Heart left ventricle (tissue), 13 donors: ENCODE data around the gene PDXK.

Experiments
- CTCF ChIP-seq, 12 donors: fragments of 200-600 bp; sonication (generic) in 4 of 12; IDR thresholded peaks; one replicate each; pipeline versions ENCODE4 v1.5.0 to v1.8.0; 2018 to 2022; ENCODE audit warnings: antibody characterized with exemption in 12 of 12, mild to moderate bottlenecking in 5 of 12
- POLR2A ChIP-seq, 2 donors: fragments of 450-650 bp; IDR thresholded peaks; one replicate each; pipeline ENCODE4 v1.6.1; 2017; ENCODE audit warnings: antibody characterized with exemption in 2 of 2, mild to moderate bottlenecking in 2 of 2, moderate library complexity in 2 of 2
- donor health status: ischemic (EF 13 %, LVEDD 7.1; RV severe dilation, severe dysfunction).
- donor health status: DM: no; HTN: yes; CAD: no.
- donor health status: DM: no; HTN: no; CAD: no.
- donor health status: ischemic (EF 25% LVEDD 6.9; RV normal size, moderate dysfunction).
- donor health status: ischemic (EF 25% LVEDD 5.7; RV mildly dilated, moderate dysfunction).
- donor health status: ischemic (EF 35%, LVEDD 5.7; RV mildly dilated, moderate dysfunction).
- donor health status: nonischemic (EF 11% LVEDD 7.7; RV severe dilation, severe dysfunction).
- donor health status: DM: yes; HTN: yes; CAD: no.
- donor health status: PGD.
- donor health status: ischemic (EF 29% LVEDD 5.4; RV normal size, mild dysfunction).
- donor health status: nonischemic (EF 23%, LVEDD 6.1; RV moderate dilation, normal function).

- TF ChIP-seq POLR2A (IDR thresholded peaks at IDR 0.05) (no peak), CTCF (IDR thresholded peaks at IDR 0.05) (no peak)
Measured at GRCh38 chr21:43681650-43682049, 37.3 kb upstream of the PDXK start.
